ENCODE results near the gene CCL7.

The CCL7 gene

DNA sequence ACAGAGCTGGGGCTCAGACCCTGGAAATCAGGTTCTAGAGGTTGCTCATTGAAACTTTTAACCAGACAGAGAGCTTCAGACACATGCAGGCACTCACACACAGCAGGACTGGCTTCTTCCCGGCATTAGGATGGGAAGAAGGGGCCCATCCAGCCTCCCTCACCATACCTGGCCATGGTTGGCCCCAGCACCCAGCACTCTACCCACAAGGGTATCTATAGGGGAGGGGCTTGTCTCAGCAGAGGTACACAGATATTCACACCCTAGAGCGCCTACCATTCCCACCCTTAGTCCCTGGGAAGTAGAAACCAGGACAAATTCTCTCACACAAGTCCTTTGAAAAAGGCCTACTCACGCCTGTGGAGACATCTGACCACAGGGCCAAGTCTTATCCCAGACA, 35.4 kb upstream of the CCL7 start:
- TF ChIP-seq ZNF565 (CRISPR knock-in tag; conservative IDR thresholded peaks at IDR 0.05; ENCODE audit: low read depth), result no peak
- ATAC-seq, result no peak

DNA sequence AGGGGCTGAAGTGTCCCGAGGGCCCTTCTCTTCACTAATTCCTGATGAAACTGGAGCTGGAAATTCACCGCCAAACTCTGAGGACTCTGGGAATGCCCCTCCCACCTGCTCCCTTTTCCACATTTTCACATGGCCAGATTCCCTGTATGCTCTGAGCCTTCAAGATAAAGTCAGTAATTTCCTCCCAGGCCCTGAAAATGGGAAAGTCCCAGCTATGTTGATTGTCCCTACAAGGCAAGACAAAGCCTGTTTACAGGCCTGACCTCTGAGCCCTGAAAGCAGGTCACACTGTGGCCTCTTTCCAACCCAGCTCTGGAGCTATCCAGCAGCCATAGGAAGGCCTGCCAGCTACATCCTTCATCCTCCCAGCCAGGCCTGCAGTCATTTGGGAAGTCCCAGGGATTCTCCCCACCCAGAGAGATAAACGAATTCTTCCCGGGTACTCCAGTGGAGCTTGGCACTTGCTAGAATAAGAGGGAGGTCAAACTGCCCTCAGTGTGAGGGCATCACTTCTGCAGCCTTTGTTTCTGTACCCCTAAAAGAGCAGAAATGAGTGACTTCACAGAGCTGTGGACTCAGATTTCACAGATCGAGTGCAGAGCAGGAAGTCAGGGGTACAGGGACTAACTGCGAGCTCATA, 34.5 kb upstream of the CCL7 start:
- ATAC-seq, result peak; percentile 62
- TF ChIP-seq, protein P1, sequence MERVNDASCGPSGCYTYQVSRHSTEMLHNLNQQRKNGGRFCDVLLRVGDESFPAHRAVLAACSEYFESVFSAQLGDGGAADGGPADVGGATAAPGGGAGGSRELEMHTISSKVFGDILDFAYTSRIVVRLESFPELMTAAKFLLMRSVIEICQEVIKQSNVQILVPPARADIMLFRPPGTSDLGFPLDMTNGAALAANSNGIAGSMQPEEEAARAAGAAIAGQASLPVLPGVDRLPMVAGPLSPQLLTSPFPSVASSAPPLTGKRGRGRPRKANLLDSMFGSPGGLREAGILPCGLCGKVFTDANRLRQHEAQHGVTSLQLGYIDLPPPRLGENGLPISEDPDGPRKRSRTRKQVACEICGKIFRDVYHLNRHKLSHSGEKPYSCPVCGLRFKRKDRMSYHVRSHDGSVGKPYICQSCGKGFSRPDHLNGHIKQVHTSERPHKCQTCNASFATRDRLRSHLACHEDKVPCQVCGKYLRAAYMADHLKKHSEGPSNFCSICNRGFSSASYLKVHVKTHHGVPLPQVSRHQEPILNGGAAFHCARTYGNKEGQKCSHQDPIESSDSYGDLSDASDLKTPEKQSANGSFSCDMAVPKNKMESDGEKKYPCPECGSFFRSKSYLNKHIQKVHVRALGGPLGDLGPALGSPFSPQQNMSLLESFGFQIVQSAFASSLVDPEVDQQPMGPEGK (CRISPR knock-in tag; IDR thresholded peaks at IDR 0.05; ENCODE audit: borderline replicate concordance), result no peak
- no peak for TF ChIP-seq ESRRG (CRISPR knock-in tag; IDR thresholded peaks at IDR 0.05)
- TF ChIP-seq, protein P2, sequence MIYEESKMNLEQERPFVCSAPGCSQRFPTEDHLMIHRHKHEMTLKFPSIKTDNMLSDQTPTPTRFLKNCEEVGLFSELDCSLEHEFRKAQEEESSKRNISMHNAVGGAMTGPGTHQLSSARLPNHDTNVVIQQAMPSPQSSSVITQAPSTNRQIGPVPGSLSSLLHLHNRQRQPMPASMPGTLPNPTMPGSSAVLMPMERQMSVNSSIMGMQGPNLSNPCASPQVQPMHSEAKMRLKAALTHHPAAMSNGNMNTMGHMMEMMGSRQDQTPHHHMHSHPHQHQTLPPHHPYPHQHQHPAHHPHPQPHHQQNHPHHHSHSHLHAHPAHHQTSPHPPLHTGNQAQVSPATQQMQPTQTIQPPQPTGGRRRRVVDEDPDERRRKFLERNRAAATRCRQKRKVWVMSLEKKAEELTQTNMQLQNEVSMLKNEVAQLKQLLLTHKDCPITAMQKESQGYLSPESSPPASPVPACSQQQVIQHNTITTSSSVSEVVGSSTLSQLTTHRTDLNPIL (CRISPR knock-in tag; IDR thresholded peaks at IDR 0.05; ENCODE audit: low read depth), result no peak
- TF ChIP-seq, protein P3, sequence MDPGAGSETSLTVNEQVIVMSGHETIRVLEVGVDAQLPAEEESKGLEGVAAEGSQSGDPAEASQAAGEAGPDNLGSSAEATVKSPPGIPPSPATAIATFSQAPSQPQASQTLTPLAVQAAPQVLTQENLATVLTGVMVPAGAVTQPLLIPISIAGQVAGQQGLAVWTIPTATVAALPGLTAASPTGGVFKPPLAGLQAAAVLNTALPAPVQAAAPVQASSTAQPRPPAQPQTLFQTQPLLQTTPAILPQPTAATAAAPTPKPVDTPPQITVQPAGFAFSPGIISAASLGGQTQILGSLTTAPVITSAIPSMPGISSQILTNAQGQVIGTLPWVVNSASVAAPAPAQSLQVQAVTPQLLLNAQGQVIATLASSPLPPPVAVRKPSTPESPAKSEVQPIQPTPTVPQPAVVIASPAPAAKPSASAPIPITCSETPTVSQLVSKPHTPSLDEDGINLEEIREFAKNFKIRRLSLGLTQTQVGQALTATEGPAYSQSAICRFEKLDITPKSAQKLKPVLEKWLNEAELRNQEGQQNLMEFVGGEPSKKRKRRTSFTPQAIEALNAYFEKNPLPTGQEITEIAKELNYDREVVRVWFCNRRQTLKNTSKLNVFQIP (CRISPR knock-in tag; IDR thresholded peaks at IDR 0.05; ENCODE audit: borderline replicate concordance, low read depth), result no peak
- TF ChIP-seq ISL1 (CRISPR knock-in tag; IDR thresholded peaks at IDR 0.05), result no peak
- TF ChIP-seq SNAI2 (CRISPR knock-in tag; IDR thresholded peaks at IDR 0.05), result no peak
- TF ChIP-seq GLIS3 (CRISPR knock-in tag; IDR thresholded peaks at IDR 0.05), result no peak
- TF ChIP-seq PPARA (CRISPR knock-in tag; IDR thresholded peaks at IDR 0.05; ENCODE audit: borderline replicate concordance), result no peak
- no peak for TF ChIP-seq OSR1 (CRISPR knock-in tag; IDR thresholded peaks at IDR 0.05)
- TF ChIP-seq TOX (CRISPR knock-in tag; IDR thresholded peaks at IDR 0.05; ENCODE audit: borderline replicate concordance), result no peak
- TF ChIP-seq, protein P4, sequence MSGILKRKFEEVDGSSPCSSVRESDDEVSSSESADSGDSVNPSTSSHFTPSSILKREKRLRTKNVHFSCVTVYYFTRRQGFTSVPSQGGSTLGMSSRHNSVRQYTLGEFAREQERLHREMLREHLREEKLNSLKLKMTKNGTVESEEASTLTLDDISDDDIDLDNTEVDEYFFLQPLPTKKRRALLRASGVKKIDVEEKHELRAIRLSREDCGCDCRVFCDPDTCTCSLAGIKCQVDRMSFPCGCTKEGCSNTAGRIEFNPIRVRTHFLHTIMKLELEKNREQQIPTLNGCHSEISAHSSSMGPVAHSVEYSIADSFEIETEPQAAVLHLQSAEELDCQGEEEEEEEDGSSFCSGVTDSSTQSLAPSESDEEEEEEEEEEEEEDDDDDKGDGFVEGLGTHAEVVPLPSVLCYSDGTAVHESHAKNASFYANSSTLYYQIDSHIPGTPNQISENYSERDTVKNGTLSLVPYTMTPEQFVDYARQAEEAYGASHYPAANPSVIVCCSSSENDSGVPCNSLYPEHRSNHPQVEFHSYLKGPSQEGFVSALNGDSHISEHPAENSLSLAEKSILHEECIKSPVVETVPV (CRISPR knock-in tag; IDR thresholded peaks at IDR 0.05), result no peak
- TF ChIP-seq ZNF565 (CRISPR knock-in tag; conservative IDR thresholded peaks at IDR 0.05; ENCODE audit: low read depth), result no peak
- no peak for TF ChIP-seq ZNF70 (CRISPR knock-in tag; IDR thresholded peaks at IDR 0.05)
- no peak for TF ChIP-seq ARNTL (CRISPR knock-in tag; IDR thresholded peaks at IDR 0.05; ENCODE audit: borderline replicate concordance, low read depth)
- TF ChIP-seq BACH2 (CRISPR knock-in tag; IDR thresholded peaks at IDR 0.05; ENCODE audit: borderline replicate concordance), result no peak
- TF ChIP-seq ZFP30 (CRISPR knock-in tag; IDR thresholded peaks at IDR 0.05), result no peak
- no peak for TF ChIP-seq RARB (CRISPR knock-in tag; IDR thresholded peaks at IDR 0.05)
- no peak for TF ChIP-seq ZFP3 (CRISPR knock-in tag; IDR thresholded peaks at IDR 0.05)
- no peak for TF ChIP-seq TCF4 (CRISPR knock-in tag; IDR thresholded peaks at IDR 0.05; ENCODE audit: borderline replicate concordance)

DNA sequence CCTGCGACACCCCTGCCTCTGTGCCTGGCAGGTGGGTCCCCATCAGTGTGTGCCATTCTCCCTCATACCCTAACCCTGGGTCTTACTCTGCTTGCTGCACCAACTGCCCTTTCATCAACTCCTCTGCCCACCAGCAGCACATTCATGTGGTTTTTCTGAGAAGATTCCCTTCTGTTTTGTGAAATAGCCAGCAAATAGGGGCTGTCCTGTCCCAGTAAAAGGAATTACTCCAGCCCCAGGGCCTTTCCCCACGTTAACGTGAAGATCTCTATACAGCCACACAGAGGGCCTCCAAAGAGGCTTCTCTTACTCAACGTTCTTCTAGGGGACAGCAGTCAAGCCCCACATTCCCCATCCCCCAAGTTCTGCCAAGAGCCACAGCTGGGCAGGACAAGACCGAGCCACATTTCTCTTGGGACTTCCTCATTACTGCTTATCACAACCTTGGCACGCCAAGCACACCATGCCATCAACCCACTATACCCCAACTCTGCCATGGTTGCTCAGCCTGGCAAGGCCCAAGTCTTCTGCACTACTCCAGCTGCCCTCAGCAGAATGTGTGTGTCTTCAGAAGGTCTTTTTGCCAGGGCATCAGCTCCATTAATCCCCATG, 33.6 kb upstream of the CCL7 start:
- TF ChIP-seq, protein P5, sequence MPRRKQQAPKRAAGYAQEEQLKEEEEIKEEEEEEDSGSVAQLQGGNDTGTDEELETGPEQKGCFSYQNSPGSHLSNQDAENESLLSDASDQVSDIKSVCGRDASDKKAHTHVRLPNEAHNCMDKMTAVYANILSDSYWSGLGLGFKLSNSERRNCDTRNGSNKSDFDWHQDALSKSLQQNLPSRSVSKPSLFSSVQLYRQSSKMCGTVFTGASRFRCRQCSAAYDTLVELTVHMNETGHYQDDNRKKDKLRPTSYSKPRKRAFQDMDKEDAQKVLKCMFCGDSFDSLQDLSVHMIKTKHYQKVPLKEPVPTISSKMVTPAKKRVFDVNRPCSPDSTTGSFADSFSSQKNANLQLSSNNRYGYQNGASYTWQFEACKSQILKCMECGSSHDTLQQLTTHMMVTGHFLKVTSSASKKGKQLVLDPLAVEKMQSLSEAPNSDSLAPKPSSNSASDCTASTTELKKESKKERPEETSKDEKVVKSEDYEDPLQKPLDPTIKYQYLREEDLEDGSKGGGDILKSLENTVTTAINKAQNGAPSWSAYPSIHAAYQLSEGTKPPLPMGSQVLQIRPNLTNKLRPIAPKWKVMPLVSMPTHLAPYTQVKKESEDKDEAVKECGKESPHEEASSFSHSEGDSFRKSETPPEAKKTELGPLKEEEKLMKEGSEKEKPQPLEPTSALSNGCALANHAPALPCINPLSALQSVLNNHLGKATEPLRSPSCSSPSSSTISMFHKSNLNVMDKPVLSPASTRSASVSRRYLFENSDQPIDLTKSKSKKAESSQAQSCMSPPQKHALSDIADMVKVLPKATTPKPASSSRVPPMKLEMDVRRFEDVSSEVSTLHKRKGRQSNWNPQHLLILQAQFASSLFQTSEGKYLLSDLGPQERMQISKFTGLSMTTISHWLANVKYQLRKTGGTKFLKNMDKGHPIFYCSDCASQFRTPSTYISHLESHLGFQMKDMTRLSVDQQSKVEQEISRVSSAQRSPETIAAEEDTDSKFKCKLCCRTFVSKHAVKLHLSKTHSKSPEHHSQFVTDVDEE (CRISPR knock-in tag; IDR thresholded peaks at IDR 0.05), result no peak
- TF ChIP-seq BACH2 (CRISPR knock-in tag; IDR thresholded peaks at IDR 0.05; ENCODE audit: borderline replicate concordance), result no peak
- no peak for TF ChIP-seq ZFP3 (CRISPR knock-in tag; IDR thresholded peaks at IDR 0.05)
- no peak for TF ChIP-seq GLIS3 (CRISPR knock-in tag; IDR thresholded peaks at IDR 0.05)
- TF ChIP-seq TCF4 (CRISPR knock-in tag; IDR thresholded peaks at IDR 0.05; ENCODE audit: borderline replicate concordance), result no peak
- no peak for TF ChIP-seq ZNF8 (CRISPR knock-in tag; IDR thresholded peaks at IDR 0.05)
- TF ChIP-seq TOX (CRISPR knock-in tag; IDR thresholded peaks at IDR 0.05; ENCODE audit: borderline replicate concordance), result no peak
- TF ChIP-seq, protein P1 (CRISPR knock-in tag; IDR thresholded peaks at IDR 0.05; ENCODE audit: borderline replicate concordance), result no peak
- ATAC-seq, result no peak

Data from SK-N-SH treated with all-trans-retinoic acid at 6 μM for 48 hours (cell line).